RKO (cell line): ENCODE measurements around the gene MFAP2.
A peak's percentile ranks its signal among the peaks of the same experiment; 100 is the strongest.

ENCODE experiments used
- DNase-seq: peaks from one replicate; pipeline ENCODE4 v3.0.0-alpha.2; 2016; ENCODE audit warnings: low spot score

MFAP2 gene

GRCh38 chr1:16980473-16981268 lies at the start of gene MFAP2:
Gene MFAP2, minus strand, starts transcription at chr1:16980620. Its CDS starts 2,347 bp downstream, at chr1:16978273.
- no peak for DNase-seq

- no peak for DNase-seq
Observed at GRCh38 chr1:17030206-17030605, 49.8 kb upstream of the MFAP2 start.

- no peak for DNase-seq
Observed at GRCh38 chr1:17028662-17029188, 48.3 kb upstream of the MFAP2 start.

GRCh38 chr1:17027900-17028299 lies 47.5 kb upstream of the MFAP2 start:
- DNase-seq, result no peak

- DNase-seq, result no peak
Observed at GRCh38 chr1:17027403-17027802, 47.0 kb upstream of the MFAP2 start.

- DNase-seq, result no peak
Observed at GRCh38 chr1:17024721-17025120, 44.3 kb upstream of the MFAP2 start.

GRCh38 chr1:17023573-17023972 lies 43.2 kb upstream of the MFAP2 start:
- DNase-seq, result no peak

GRCh38 chr1:17023102-17023501 lies 42.7 kb upstream of the MFAP2 start:
- DNase-seq, result no peak

- DNase-seq, result no peak
Observed at GRCh38 chr1:17021896-17022295, 41.5 kb upstream of the MFAP2 start.

- no peak for DNase-seq
Observed at GRCh38 chr1:17020502-17020901, 40.1 kb upstream of the MFAP2 start.

GRCh38 chr1:17018849-17019248 lies 38.4 kb upstream of the MFAP2 start:
- DNase-seq, result no peak

GRCh38 chr1:17017435-17017834 lies 37.0 kb upstream of the MFAP2 start:
- DNase-seq, result no peak

GRCh38 chr1:17016317-17016661 lies 35.9 kb upstream of the MFAP2 start:
- peak; percentile 48 for DNase-seq

- DNase-seq, result no peak
Observed at GRCh38 chr1:17014671-17015567, 34.5 kb upstream of the MFAP2 start.

GRCh38 chr1:17013491-17014320 lies 33.3 kb upstream of the MFAP2 start:
- DNase-seq, result no peak

GRCh38 chr1:17012775-17013490 lies 32.5 kb upstream of the MFAP2 start:
- DNase-seq, result no peak

GRCh38 chr1:17011439-17012307 lies 31.3 kb upstream of the MFAP2 start, which contains the start of gene ATP13A2:
Gene ATP13A2, minus strand, starts transcription at chr1:17011928. Its CDS starts 190 bp downstream, at chr1:17011738.
- peak; percentile 69 for DNase-seq

- no peak for DNase-seq
Observed at GRCh38 chr1:17011092-17011438, 30.6 kb upstream of the MFAP2 start.

GRCh38 chr1:17009706-17010105 lies 29.3 kb upstream of the MFAP2 start:
- DNase-seq, result no peak

- DNase-seq, result no peak
Observed at GRCh38 chr1:17008208-17008855, 27.9 kb upstream of the MFAP2 start.
